ENCODE results near the gene FRMD6. TPM values are rescaled to one million over a fixed set of nuclear protein-coding genes. Genes with fewer than 3 reads are reported as not detected.
A peak's percentile ranks its signal among the peaks of the same experiment; 100 is the strongest.
"Not testable (repeated sequence)": the region's sequence is repeated elsewhere in the genome, so short reads cannot be mapped to it uniquely, and the experiment has no call there.

The FRMD6 gene
- total RNA-seq, 1 experiment from 2014 or later: 1.5 TPM

- in situ Hi-C loops (cut with HindIII; ENCODE audit: low sequenced_read_pairs): no loop called here
- DNase-seq (ENCODE audit: low spot score): no peak
Measured at GRCh38 chr14:51744372-51745130, 92.8 kb downstream of the FRMD6 start.

- DNase-seq (ENCODE audit: low spot score); in situ Hi-C loops (cut with HindIII; ENCODE audit: low sequenced_read_pairs): not testable (repeated sequence)
Measured at GRCh38 chr14:51746823-51747222, 95.1 kb downstream of the FRMD6 start.

- in situ Hi-C loops (cut with HindIII; ENCODE audit: low sequenced_read_pairs): no loop called here
- DNase-seq (ENCODE audit: low spot score): no peak
Measured at GRCh38 chr14:51750542-51750941, 98.8 kb downstream of the FRMD6 start.

GRCh38 chr14:51751611-51752345 is 100.1 kb downstream of the FRMD6 start:
- DNase-seq (ENCODE audit: low spot score); in situ Hi-C loops (cut with HindIII; ENCODE audit: low sequenced_read_pairs): not testable (repeated sequence)

GRCh38 chr14:51757756-51758155 is 106.0 kb downstream of the FRMD6 start:
- in situ Hi-C loops (cut with HindIII; ENCODE audit: low sequenced_read_pairs); DNase-seq (ENCODE audit: low spot score): not testable (repeated sequence)

- in situ Hi-C loops (cut with HindIII; ENCODE audit: low sequenced_read_pairs): no loop called here
- DNase-seq (ENCODE audit: low spot score): no peak
Measured at GRCh38 chr14:51759950-51760349, 108.2 kb downstream of the FRMD6 start.

GRCh38 chr14:51765726-51766125 is 114.0 kb downstream of the FRMD6 start:
- in situ Hi-C loops (cut with HindIII; ENCODE audit: low sequenced_read_pairs); DNase-seq (ENCODE audit: low spot score): not testable (repeated sequence)

- DNase-seq (ENCODE audit: low spot score); in situ Hi-C loops (cut with HindIII; ENCODE audit: low sequenced_read_pairs): not testable (repeated sequence)
Measured at GRCh38 chr14:51766586-51766985, 114.9 kb downstream of the FRMD6 start.

- in situ Hi-C loops (cut with HindIII; ENCODE audit: low sequenced_read_pairs); DNase-seq (ENCODE audit: low spot score): not testable (repeated sequence)
Measured at GRCh38 chr14:51769261-51769660, 117.6 kb downstream of the FRMD6 start.

- in situ Hi-C loops (cut with HindIII; ENCODE audit: low sequenced_read_pairs): no loop called here
Measured at GRCh38 chr14:51774209-51774608, 122.5 kb downstream of the FRMD6 start.

GRCh38 chr14:51776102-51776894 is 124.6 kb downstream of the FRMD6 start:
- DNase-seq (ENCODE audit: low spot score): peak; percentile 61
- in situ Hi-C loops (cut with HindIII; ENCODE audit: low sequenced_read_pairs): no loop called here

More at GRCh38 chr14:51774209-51774608, 122.5 kb downstream of the FRMD6 start:
- no peak for DNase-seq (ENCODE audit: low spot score)

- DNase-seq (ENCODE audit: low spot score): peak; percentile 83
- in situ Hi-C loops (cut with HindIII; ENCODE audit: low sequenced_read_pairs): no loop called here
Measured at GRCh38 chr14:51780006-51780692, 128.4 kb downstream of the FRMD6 start.

Other genes with a start within 250 kb of the FRMD6 start
- not detected in 2 replicates for gene GNG2, start 208.7 kb downstream of the FRMD6 start, total RNA-seq (2014; rRNA removed; shearing (Covaris generic))

Measured in G401 (cell line).